H1 (cell line): ENCODE measurements around the gene LMNA.

Source experiments
- CBX8 ChIP-seq: fragments of 300-800, 300-1000 bp; sonication (generic); IDR thresholded peaks from 2 replicates; pipeline ENCODE4 v1.7.1; 2016; ENCODE audit warnings: low read depth, low read length, borderline replicate concordance
- EZH2 ChIP-seq: fragments of 200-600 bp; sonication (generic); IDR thresholded peaks from 2 replicates; pipeline ENCODE4 v1.7.1; 2012; ENCODE audit warnings: low read depth, mild to moderate bottlenecking, moderate library complexity, low read length, inconsistent platforms; ENCODE audit not compliant: severe bottlenecking
- KDM1A ChIP-seq: fragments of 200-600, 300-600 bp; sonication (generic); IDR thresholded peaks from 2 replicates; pipeline ENCODE4 v1.7.1; 2016; ENCODE audit warnings: mild to moderate bottlenecking, low read length, borderline replicate concordance
- POLR2AphosphoS5 ChIP-seq: IDR thresholded peaks from 2 replicates; pipeline ENCODE4 v1.6.1; 2011; ENCODE audit warnings: low read depth, low read length
- USF2 ChIP-seq: IDR thresholded peaks from 2 replicates; pipeline ENCODE4 v1.6.1; 2011; ENCODE audit warnings: low read length, improper control_type of control experiment

GRCh38 chr1:156118177-156118868 lies 3.8 kb downstream of the LMNA start:
- no peak for TF ChIP-seq KDM1A
- no peak for TF ChIP-seq POLR2AphosphoS5
- no peak for TF ChIP-seq CBX8
- TF ChIP-seq EZH2, result no peak
- no peak for TF ChIP-seq USF2
